ENCODE results near the gene MAPKAPK2. TPM values are rescaled to one million over a fixed set of nuclear protein-coding genes. Genes with fewer than 3 reads are reported as not detected.

The MAPKAPK2 gene
- total and polyA plus RNA-seq, 2 experiments from 2014 or later, result 7.5 to 63.3 TPM

DNA sequence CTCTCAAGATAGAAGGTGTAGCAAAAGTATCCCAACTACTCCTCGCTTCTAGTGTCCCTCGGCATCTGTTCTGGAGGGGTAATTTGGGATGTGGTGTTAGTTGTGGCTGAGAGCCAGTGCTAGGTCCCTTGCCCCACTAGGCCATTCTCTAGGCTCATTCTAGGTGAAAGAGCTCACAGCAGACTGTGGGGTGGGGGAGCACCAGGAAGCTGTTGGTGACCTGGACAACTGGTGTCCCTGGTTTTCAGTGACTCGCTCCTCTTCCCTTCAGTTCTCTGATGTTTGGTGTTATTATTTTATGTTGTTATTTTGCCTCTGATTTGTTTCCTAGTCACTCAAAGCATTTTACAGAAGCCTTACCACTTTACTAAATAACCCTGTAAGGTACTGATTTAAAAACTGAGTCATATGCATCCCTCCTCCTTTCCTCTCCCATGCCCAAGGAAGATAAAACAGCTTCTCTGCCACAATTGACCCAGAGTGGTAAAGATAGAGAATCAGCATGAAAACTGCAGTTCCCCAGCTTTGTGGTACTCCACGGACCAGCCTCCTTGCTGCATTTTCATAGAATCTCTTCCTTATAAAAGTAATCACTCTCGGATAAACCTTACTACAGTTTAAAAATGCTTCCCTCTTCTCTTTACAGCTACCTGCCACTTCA is 35.3 kb upstream of the MAPKAPK2 start:
- DNase-seq, result no peak
- Histone ChIP-seq H2AFZ (no peak overlapping the region), H3K4me3 (no peak overlapping the region), H3K9ac (no peak overlapping the region), H3K27me3 (replicated peaks; ENCODE audit: insufficient read depth) (no peaks in the 10 kb centered on the region), H3K9me3 (ENCODE audit: low read depth) (no peaks in the 10 kb centered on the region), H3K36me3 (ENCODE audit: low read depth) (peaks cover 17% of the 10 kb centered on the region), H4K20me1 (ENCODE audit: insufficient read depth) (no peaks in the 10 kb centered on the region), H3F3A (ENCODE audit: insufficient read depth) (peaks cover 5% of the 10 kb centered on the region; the same call in 1 of the 2 replicates), H3K4me2 (ENCODE audit: unreplicated experiment) (no peak overlapping the region), H3K79me2 (ENCODE audit: insufficient read depth) (peaks cover 64% of the 10 kb centered on the region), H3K4me1 (ENCODE audit: insufficient read depth) (no peaks in the 10 kb centered on the region), H3K27ac (no peak overlapping the region), H3K9me2 (ENCODE audit: insufficient read depth) (no peaks in the 10 kb centered on the region)
- WGBS, 2 experiments (ENCODE audit: low coverage in 1 of 2, low lambda C conversion rate in 2 of 2, missing lambda C conversion rate in 2 of 2), result 92 to 94% methylated on average over 5 of the region's 5 CpGs
- TF ChIP-seq EZH2 (IDR thresholded peaks at IDR 0.05; ENCODE audit: insufficient read depth, poor library complexity, severe bottlenecking), result no peak
- in situ Hi-C loops (cut with MboI), result no loop called here

DNA sequence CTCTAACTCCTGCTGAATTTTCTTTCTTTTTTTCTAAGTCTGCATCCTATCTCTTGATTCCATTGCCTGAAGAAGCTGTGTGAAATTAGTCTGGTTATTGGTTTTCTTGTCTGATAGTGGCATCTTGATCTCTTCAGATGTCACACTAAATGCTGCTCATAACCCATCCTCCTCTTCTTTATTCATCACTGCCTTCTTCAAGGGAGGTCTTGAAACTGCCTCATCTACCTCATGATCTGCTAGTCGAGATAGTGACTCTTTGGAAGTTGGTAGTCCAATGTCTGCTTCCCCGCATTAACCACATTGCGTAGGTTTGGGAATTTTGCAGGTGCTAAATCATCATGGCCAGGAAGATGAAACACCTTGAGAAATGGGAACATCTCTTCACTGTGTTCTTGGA is 33.7 kb upstream of the MAPKAPK2 start:
- H3K4me1 ChIP-seq (ENCODE audit: insufficient read depth), result no peaks in the 10 kb centered on the region
- no peaks in the 10 kb centered on the region for H3K9me2 ChIP-seq (ENCODE audit: insufficient read depth)
- H3K4me2 ChIP-seq (ENCODE audit: unreplicated experiment), result no peak overlapping the region
- H3K27me3 ChIP-seq (replicated peaks; ENCODE audit: insufficient read depth), result no peaks in the 10 kb centered on the region
- TF ChIP-seq EZH2phosphoT487 (IDR thresholded peaks at IDR 0.05; ENCODE audit: insufficient read depth, low read depth), result no peak
- no peak for TF ChIP-seq EZH2 (IDR thresholded peaks at IDR 0.05; ENCODE audit: insufficient read depth, poor library complexity, severe bottlenecking)
- WGBS, 2 experiments (ENCODE audit: low coverage in 1 of 2, low lambda C conversion rate in 2 of 2, missing lambda C conversion rate in 2 of 2), result 96 to 99% methylated on average over 3 of the region's 3 CpGs
- H3K79me2 ChIP-seq (ENCODE audit: insufficient read depth), result peaks cover 49% of the 10 kb centered on the region
- no peaks in the 10 kb centered on the region for H4K20me1 ChIP-seq (ENCODE audit: insufficient read depth)
- in situ Hi-C loops (cut with MboI), result no loop called here
- no peak overlapping the region for H2AFZ ChIP-seq
- no peak overlapping the region for H3K4me3 ChIP-seq
- H3F3A ChIP-seq (ENCODE audit: insufficient read depth), result peaks cover 7% of the 10 kb centered on the region; the same call in 1 of the 2 replicates
- no peak for DNase-seq
- H3K9ac ChIP-seq, result no peak overlapping the region
- H3K9me3 ChIP-seq (ENCODE audit: low read depth), result no peaks in the 10 kb centered on the region
- peaks cover 17% of the 10 kb centered on the region for H3K36me3 ChIP-seq (ENCODE audit: low read depth)
- no peak overlapping the region for H3K27ac ChIP-seq

DNA sequence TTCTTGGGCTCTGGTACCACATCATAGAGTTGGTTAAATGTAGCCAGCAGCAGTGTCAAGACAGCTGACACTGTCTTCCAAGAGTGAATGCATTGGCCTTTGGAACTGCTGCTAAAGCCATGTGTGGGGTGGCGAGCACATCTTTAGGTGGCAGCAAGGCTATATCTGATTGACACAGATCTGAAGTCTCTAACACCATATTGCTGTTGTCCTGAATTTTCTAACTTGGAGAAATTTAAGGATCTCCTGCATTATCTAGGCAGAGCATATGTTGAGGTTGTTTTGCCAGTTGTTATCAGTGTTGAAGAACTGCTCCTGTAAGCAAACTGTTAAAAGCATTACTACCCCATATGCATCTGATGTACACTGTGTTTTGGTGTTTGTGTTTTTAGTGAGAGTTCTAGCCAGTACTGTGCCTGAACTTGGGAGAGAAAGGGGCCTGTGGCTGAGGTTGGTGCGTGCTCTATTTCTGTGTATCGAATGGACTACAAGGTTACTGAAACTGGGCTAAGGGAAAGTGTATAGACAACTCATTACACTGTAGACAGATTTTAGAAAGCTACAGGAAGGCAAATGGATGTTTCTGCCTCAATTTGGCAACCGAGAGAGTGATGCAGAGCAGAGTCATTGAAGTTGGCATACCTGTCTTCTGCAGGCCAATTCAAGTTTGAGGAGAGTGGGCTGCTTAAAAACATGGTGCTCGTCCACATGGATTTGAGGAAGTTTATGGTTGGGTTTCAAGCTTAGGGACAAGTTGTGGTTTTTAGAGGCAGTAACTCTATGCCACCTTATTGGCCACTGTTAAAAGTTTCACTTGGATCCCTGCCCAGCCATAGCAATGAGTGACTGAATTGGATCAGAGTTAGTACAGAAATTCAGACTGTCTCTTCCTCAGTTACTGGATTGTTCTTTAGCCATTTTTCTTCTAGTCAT is 32.5 kb upstream of the MAPKAPK2 start:
- Histone ChIP-seq H2AFZ (no peak overlapping the region), H3K79me2 (ENCODE audit: insufficient read depth) (peaks cover 36% of the 10 kb centered on the region), H3K4me2 (ENCODE audit: unreplicated experiment) (no peak overlapping the region), H4K20me1 (ENCODE audit: insufficient read depth) (no peaks in the 10 kb centered on the region), H3K9me2 (ENCODE audit: insufficient read depth) (no peaks in the 10 kb centered on the region), H3K27me3 (replicated peaks; ENCODE audit: insufficient read depth) (no peaks in the 10 kb centered on the region), H3F3A (ENCODE audit: insufficient read depth) (peaks cover 9% of the 10 kb centered on the region), H3K9ac (no peak overlapping the region), H3K4me3 (no peak overlapping the region), H3K9me3 (ENCODE audit: low read depth) (no peaks in the 10 kb centered on the region), H3K4me1 (ENCODE audit: insufficient read depth) (no peaks in the 10 kb centered on the region), H3K27ac (no peak overlapping the region), H3K36me3 (ENCODE audit: low read depth) (peaks cover 14% of the 10 kb centered on the region)
- in situ Hi-C loops (cut with MboI), result no loop called here
- WGBS, 2 experiments (ENCODE audit: low coverage in 1 of 2, low lambda C conversion rate in 2 of 2, missing lambda C conversion rate in 2 of 2), result 95 to 97% methylated on average over 5 of the region's 5 CpGs
- TF ChIP-seq EZH2 (IDR thresholded peaks at IDR 0.05; ENCODE audit: insufficient read depth, poor library complexity, severe bottlenecking) (no peak), EZH2phosphoT487 (IDR thresholded peaks at IDR 0.05; ENCODE audit: insufficient read depth, low read depth) (no peak)
- peak; percentile 30 for DNase-seq

DNA sequence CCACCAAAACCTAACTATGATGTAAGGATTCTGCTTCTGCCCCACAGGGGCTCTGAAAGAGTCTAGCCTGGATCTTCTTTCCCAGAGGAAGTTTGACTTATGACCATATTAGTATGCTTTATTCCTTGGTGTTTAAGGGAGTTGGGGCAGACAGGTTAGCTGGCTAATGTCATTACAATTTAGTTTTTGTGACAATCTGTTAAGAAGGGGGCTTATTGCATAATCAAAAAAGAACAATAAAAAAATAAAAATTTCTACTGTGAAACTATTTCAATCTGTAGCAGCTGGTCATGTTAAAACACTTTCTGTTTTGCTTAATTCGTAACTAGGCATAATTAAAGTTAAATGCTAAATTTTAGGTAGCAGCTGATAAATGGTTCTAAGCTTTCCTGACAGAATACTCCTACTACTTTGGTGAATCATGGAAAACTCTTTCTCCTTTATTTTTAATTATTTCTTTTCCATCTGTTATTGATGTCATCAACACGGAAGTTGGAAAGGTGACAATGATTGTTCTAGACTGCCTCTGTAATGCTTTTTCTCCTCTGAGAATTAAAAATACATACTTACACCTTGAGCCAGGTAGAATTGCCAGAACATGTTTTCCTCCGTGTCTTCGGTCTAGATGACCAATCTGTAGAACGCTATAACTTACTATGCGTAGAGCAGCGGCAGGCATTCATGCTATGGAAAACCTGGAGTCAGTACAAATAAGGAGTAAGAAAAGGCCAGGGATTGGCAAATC is 30.8 kb upstream of the MAPKAPK2 start:
- Histone ChIP-seq H3K27ac (no peak overlapping the region), H3K36me3 (ENCODE audit: low read depth) (no peaks in the 10 kb centered on the region), H3K27me3 (replicated peaks; ENCODE audit: insufficient read depth) (no peaks in the 10 kb centered on the region), H3K4me1 (ENCODE audit: insufficient read depth) (no peaks in the 10 kb centered on the region), H4K20me1 (ENCODE audit: insufficient read depth) (no peaks in the 10 kb centered on the region), H3F3A (ENCODE audit: insufficient read depth) (peaks cover 11% of the 10 kb centered on the region), H3K9ac (no peak overlapping the region), H3K9me3 (ENCODE audit: low read depth) (no peaks in the 10 kb centered on the region), H3K4me2 (ENCODE audit: unreplicated experiment) (no peak overlapping the region), H3K9me2 (ENCODE audit: insufficient read depth) (no peaks in the 10 kb centered on the region), H3K4me3 (no peak overlapping the region), H2AFZ (no peak overlapping the region), H3K79me2 (ENCODE audit: insufficient read depth) (peaks cover 20% of the 10 kb centered on the region)
- 76 to 78% methylated on average over 7 of the region's 7 CpGs for WGBS, 2 experiments (ENCODE audit: low coverage in 1 of 2, low lambda C conversion rate in 2 of 2, missing lambda C conversion rate in 2 of 2)
- DNase-seq, result no peak
- TF ChIP-seq EZH2phosphoT487 (IDR thresholded peaks at IDR 0.05; ENCODE audit: insufficient read depth, low read depth), result no peak
- TF ChIP-seq EZH2 (IDR thresholded peaks at IDR 0.05; ENCODE audit: insufficient read depth, poor library complexity, severe bottlenecking), result no peak
- in situ Hi-C loops (cut with MboI), result no loop called here

Measured in GM23248 (cell line).